ENCODE data around the gene ISOC1.

ISOC1 gene

DNA sequence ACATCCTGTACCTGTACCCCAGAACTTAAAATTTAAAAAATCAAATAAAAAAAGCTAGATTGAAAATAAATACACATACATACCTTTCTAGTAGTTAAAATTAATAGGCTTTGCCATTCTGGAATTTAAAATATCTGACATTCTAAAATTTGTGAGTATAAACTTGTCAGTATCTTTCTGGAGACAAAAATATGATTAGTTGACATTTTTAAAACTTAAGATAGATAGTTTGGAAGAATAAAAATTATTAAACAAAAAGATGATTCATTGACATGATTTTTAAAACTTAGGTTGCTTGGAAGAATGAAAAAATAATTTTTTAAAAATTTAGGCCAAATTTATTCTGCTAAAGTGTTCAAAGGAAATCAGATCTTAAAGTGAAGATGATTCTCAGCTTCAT, 43.1 kb downstream of the ISOC1 start:
- DNase-seq = no peak

DNA sequence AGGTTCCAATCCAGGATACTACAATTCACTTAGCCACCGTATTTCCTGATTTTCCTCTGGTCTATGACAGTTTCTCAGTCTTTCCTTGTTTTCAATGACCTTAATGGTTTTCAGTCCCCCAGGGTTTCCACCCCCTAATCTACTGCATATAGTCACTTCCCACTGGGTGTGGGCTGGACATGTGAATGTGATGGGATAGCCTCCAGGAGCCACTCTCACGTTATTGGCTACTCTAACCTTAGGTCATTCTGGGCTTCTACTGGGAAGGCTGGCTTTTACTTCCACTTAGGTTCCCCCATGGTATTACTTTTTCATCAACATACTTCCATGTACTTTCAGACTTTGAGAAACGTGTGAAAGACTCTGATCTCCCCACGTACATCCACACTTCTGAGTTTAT, 46.5 kb downstream of the ISOC1 start:
- DNase-seq = no peak

DNA sequence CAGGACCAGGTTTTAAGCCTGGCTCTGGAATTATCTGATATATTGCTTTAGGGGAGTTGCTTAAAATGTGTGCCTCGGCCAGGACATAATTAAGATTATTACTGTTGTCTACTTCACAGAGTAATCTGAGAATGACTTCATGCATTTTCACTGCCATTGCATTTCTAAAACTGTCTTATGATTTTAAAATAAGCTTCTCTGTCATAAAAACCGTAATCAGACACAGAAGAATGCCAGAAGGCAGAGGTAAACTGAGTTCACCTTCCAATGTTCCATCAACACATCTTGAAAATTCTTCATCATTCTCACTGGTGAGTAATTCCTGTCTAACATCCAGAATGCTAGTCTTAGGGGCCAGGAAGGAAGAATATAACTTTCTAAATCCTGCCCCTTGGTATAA, 47.1 kb downstream of the ISOC1 start:
- DNase-seq = no peak

DNA sequence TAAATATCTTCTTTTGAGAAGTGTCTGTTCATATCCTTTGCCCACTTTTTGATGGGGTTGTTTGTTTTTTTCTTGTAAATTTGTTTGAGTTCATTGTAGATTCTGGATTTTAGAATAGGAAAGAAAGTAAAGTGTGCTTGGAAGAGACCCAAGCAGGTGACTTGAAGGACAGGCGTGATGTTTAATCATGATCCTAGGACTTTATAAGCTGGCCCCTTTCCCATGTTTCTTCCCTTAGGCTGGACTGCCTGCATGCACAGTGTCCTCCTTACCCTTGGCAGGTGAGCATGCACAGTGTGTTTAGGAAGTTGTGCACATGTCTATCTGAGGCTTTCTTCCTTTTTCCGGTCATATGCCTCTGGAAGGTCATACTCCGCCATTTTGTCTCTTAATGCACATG, 61.3 kb downstream of the ISOC1 start:
- DNase-seq = no peak

DNA sequence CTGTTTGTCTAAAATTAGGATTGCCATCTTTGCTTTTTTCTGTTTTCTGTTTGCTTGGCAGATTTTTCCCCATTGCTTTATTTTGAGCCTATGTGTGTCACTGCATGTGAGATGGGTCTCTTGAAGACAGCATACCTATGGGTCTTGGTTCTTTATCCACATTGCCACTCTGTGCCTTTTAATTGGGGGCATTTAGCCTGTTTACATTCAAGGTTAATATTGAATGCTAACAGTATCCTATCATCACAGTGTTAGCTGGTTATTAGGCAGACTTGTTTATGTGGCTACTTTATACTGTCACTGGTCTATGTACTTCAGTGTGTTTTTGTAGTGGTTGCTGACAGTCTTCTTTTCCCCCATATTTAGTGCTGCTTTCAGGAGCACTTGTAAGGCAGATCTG, 67.3 kb downstream of the ISOC1 start:
- DNase-seq = no peak
